HG03045 (cell line): ENCODE measurements around the gene ENOX2.

Source experiments
- ATAC-seq: cut with Tn5 transposase; IDR thresholded peaks from one replicate; pipeline ENCODE4 v1.9.1; 2021; ENCODE audit warnings: mild to moderate bottlenecking, moderate library complexity; ENCODE audit not compliant: unreplicated experiment

Gene ENOX2

DNA sequence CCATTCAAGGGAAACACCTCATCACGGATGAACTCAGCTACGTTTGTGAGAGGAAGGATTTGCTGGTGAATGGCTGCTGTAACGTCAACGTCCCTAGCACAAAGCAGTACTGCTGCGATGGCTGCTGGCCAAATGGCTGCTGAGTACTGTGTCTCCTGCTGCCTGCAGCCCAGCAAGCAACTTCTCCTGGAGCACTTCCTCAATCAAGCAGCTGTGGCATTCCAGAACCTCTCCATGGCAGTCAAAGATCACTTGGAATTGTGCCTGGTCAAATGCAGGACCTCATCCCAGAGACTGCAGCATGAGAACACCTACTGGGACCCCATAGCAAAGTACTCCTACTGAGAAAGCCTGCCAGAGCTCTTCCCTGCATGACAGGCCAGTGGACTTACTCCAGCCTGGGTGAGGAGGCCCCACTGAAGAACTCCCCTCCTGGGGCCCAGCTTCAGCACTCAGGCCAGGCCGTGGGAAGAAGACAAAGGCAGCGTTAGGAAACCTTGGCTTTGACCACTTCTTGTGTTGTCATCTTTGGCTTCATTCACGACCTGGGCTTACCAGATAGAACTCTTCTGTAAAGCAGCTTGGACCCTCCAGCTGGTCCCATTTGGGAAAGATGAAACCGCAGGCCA, 256.9 kb downstream of the ENOX2 start:
- ATAC-seq, result no peak

DNA sequence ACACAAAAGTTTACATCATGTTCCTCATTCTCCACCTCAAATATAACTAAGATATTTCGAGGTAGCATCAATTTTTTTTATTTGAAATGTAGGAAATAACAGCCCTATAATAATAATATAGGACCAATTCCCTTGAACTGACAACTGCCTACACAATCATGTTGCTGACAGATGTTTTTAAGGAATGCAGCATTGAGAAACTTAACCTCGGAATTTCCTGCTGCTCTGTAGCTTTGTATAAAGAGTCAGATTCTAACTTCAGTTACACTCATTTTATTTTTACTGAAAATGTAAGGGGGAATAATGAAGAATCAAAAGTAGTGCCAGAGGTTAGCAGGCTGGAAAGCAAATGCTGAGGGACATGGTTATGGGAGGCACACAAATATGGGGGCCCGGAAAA, 265.4 kb downstream of the ENOX2 start:
- ATAC-seq, result no peak

DNA sequence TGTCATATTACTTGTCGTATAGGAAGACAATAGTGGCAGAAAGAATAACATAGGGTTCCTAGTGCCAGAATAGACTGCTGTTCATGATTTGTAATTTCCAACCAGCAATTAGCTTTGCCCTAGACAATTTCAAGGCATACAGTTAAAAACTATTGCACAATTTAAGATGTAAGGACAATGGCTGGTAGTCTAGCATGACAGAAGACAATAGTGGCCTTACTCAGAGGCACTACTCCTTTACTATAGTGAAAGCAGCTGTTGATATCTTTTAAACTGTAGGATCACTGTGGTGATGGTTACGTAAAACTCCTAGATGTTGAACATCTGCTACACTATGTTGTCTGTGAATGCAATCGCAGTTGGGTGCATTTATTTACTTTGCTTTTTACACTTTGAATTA, 266.7 kb downstream of the ENOX2 start:
- no peak for ATAC-seq

DNA sequence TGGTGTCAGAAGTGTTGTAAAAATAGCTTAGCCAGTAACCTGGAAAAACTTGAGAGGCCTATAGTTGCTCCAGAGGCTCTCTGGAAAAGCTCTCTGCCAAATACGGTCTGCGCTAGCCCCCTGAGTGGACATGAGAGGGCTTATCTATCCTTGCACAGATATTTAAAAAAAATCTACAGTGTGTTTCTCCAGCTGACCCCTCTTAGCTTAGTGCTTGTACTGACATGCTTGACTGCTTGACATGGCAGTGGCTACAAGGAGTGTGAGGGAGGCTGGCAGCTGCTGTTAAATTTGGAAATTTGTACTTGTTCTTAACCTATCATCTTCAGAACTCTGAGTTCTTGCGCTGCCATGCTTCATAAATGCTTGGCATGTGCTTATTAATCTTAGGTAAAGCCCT, 272.0 kb downstream of the ENOX2 start:
- ATAC-seq, result no peak

DNA sequence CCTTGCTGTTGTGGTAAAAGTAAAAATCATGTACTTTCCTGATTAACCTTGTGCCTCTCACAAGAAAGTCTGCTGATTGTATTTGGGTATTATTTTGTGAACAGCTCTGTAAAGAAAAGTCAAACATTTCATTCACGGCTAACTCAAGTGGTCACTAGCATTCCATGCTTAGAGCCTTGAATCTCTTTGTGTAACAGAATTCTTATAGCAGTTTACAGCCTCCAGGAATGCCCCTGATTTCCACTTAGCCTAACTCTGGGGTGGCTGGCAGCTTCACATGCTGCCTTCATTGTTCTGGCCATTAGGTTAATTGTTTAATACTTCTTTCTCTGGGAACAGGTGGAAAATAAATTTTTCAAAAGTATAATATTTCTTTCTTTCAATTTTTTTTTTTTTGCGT, 274.5 kb downstream of the ENOX2 start:
- ATAC-seq, result no peak

DNA sequence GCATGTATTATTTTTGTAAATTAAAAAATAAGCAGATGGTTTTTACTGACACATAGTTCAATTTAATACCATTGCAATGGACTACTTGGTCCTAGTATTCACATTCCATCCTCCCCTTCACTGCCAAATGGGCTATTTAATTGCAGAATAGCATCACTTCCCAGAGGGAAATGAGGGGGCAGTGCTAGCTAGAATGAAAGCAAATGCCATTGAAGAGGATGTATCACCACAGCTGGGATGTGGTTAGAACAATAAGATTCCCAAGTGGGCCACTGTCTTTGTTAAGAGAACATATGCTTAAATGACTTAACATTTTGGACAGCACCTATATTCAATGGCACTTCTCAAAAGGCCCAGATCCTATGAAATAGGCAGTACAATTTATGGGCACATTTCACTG, 276.5 kb downstream of the ENOX2 start:
- ATAC-seq, result no peak

DNA sequence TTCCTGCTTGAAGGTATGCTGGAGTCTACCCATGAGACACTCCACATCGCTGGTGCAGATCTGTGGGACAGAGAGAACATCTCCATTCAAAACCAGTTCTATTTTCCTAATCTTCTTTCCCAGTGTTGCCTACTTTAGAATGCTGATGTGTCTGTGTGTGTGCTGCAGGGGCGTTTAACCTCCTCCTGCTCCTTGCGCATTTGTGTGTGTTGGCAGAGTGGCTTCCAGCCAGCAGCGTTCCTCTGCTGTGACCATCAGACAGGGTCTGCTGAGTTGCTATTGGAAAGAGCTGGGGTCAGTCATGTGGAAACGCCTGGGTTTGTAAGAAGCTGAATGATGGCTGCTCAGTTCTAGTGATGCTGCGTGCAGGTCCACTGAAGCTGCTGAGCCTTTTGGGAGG, 277.6 kb downstream of the ENOX2 start:
- ATAC-seq, result no peak

DNA sequence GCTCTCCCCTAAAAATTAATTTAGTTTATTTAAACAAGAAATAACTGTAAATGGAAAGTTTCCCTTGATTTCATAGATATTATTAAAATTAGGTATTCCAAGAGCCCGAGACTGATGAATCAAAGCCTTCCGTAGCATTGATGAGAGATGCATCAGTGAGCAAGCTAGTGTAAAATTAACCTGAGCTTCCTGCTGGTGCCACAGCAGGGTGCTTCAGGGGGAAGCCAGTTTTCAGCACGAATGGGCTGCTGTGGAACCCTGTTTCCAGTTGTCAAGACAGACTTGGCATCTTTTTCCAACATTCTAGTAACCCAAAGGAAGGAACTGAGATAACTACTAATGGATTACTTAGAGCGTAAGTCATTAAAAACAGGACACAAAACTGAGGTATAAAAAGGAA, 279.5 kb downstream of the ENOX2 start:
- ATAC-seq, result no peak

DNA sequence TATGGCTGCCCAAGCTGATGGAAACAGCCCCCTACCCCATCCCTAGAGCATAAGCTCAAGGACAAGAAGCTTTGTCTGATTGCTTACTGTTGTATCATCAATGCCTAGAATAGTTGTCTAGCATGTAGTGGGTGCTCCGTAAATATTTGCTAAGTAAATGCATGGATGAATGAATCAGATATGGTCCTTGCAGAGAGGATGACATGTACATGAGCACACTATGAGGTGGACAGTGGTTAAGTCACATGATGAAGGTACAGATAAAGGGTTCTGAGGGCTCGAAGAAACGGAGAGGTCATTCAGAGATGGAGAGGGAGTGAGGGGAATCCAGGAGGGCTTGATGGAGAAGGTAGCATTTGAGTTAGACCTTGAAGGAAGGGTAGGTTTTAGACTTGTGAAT, 287.1 kb downstream of the ENOX2 start:
- no peak for ATAC-seq

DNA sequence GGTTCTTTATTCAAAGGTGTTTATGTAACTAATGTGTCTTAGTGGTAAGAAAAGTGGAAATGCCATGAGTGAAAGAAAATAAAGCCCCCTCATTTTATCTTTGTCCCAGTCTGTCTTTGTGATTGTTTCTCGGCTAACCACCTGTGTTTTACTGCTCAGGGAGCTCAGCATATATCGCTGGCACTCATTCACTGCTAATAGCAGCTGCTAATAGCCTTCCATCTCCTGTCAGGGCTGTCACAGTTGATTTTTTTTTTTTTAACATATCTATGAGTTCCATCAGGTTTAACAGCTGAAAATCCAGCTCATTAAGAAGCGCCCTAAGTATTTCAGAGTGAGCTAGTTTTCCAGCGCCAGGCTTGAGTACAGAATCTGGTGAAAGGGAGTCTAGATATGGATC, 295.6 kb downstream of the ENOX2 start:
- ATAC-seq, result no peak

DNA sequence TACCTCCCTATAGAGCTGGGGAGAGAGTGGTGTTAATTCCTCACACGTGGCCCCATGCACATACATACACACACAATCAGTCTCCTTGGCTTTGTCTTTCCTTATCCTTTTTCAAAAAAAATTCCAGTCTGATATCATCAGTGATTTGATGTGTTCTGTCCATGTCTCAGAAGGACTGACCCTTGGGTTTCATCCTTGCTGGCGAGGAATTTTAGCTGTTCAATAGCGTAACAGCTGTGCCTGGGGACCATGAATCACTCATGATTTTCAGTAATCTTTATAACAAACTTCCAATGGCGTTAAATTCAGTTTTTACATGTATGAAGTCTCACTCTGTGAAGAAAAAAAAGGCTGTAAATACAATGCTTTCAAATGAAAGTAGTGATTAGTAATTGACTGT, 296.6 kb downstream of the ENOX2 start:
- ATAC-seq, result no peak

DNA sequence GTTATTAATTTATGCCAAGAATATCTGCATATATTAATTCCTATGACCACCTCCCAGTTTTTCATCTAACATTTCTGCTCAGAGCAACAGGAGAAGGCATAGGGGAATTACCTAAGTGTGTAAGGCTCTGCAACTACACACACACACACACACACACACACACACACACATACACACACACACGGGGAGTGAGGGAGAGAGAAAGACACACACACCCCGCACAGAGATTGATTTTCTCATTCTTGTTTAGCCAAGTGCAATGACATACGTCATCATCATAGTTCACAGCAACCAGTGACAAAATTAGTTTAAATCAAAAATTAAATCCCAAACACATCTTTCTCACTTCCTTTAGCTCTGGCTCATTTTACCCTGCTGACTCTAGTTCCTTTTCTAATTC, 298.1 kb downstream of the ENOX2 start:
- ATAC-seq, result no peak

DNA sequence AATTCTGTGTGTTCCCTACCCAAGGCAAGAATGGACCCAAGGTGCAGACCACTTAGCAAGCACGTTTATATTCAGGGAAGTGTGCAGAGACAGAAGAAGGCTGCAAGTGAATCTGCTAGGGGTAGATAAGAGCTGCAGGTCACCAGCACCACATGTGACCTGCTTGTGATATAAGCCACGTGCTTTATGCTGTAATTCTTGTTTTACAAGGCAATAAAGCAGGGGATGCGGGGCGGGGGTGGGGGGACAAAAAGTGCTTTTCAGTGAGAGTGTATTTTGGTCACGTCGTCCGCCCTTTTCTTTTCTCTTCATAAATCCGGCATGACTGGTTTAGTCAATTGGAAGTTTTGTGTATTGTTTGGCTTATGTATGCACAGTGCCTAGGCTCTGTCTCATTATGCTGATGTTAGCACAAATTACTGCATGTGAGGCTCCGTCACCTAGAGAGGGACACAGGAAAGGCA, 308.5 kb downstream of the ENOX2 start:
- ATAC-seq, result no peak

DNA sequence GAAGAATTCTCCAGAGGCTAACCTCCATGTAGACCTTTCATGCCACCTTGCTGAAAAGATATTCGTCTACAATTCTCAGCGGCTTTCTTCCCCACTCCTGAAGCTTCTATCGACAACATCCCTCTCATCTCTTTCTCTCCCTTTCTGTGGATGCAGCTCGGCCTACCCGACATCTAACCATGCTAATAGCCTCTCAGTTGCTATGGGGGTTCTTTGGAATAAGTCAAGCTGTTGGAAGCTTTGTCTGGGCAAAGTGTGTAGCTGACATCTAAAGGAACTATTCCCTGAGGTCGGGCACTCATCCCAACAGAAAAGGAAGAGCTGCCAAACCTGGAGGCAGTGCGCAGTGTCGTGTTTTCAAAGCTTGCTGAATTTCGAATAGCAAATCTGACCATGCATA, 309.1 kb downstream of the ENOX2 start:
- ATAC-seq, result no peak

DNA sequence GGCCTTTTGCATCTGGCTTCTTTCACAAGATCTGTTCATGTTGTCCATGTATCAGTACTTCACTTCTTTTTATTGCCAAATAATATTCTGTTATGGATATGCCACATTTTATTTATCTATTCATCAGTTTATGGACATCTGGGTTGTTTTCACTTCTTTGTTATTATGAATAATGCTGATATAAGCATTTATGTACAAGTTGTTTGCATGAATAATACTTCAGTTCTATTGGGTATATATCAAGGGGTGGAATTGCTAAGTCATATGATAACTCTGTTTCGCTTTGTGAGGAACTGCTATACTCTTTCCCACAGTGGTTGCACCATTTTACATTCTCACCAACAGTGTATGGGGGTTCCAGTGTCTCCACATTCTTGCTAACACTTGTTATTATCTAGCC, 310.8 kb downstream of the ENOX2 start:
- ATAC-seq, result no peak

DNA sequence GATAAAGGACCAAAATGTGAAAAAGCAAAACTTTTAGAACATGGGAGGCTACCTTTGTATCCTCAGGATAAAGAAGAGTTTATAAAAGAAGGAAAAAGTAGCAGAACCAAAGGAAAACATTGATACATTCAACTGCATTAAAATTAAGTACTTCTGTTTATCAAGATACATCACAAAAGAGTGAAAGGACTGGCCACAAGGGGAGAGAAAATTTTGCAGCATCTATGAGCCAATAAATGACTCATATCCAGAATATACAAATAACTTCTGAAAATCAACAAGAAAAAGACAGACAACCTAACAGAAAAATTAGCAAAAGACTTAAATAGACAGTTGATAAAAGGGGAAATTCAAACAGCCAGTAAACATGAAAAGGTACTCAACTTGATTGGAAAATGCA, 324.1 kb downstream of the ENOX2 start:
- no peak for ATAC-seq

DNA sequence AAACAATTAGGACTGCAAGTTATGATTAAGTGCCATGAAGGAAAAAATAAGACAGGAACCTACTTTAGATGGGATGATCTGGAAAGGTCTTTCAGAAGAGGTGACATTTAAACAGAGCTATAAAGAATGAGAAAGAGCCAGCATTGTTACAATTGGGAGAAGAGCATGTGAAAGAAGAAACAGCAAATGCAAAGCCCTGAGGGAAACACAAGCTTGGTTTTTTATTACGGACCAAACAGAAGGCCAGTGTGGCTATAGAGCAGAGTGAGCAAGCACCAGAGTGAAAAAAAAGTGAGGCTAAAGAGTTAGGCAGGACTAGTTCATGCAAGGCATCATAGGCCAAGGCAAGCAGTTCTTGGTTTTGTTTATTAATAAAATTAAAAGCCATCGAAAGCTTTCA, 325.6 kb downstream of the ENOX2 start:
- ATAC-seq, result no peak

DNA sequence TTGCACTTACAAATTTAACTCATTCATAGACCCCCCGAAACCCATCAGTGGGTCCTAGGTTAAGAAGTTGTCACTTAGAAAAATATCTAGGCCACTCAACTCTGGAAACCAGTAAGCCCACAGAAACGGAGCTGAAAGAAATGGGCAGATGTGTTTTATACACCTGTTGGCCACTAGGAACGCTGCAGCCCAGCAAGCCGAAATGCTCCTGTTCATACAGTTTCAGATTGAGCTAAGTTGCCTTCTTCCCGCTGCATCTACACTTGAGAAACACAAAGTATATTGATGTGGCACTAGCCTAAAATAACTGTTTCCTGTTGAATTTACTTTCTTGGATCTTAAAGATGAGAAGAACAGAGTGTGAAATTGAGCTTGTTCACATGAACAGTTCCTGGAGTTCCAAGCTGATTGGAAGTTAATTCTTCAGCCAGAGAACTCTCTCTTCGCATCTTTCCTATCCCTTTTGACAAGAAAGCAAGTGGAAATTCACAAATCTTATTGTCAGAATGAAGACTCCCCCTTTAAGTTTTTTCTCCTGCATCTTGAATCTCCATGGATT, 327.1 kb downstream of the ENOX2 start:
- no peak for ATAC-seq
